GM10847 (cell line): ENCODE data around the gene ACSL3.

Experiments
- POLR2A ChIP-seq: IDR thresholded peaks from 2 replicates; pipeline ENCODE4 v1.6.1; 2011; ENCODE audit not compliant: insufficient read length; ENCODE audit errors: extremely low read depth

ACSL3 gene

DNA sequence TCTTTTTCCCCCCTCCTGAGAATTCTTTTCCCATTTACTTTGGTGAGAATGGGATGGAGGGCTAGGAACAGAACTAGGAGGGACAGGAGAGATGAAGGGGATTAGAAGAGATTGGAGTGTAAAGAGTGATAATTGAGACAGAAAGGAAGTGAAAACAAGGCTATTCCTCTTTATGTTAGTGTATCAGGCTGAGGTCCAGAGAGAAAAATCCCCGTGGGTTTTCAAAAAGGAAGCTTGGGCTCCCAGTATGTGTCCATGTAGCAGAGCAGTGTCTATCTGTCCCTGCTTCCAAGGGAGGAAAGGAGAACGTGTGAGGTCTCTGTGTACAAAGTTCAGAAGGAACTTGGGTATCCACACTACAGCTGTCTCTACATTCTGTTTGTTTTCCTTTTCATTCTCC is 131.3 kb downstream of the ACSL3 start:
- no peak for TF ChIP-seq POLR2A
